ENCODE data around the gene TMEM130. TPM values are rescaled to one million over a fixed set of nuclear protein-coding genes. Genes with fewer than 3 reads are reported as not detected.

The TMEM130 gene, protein sequence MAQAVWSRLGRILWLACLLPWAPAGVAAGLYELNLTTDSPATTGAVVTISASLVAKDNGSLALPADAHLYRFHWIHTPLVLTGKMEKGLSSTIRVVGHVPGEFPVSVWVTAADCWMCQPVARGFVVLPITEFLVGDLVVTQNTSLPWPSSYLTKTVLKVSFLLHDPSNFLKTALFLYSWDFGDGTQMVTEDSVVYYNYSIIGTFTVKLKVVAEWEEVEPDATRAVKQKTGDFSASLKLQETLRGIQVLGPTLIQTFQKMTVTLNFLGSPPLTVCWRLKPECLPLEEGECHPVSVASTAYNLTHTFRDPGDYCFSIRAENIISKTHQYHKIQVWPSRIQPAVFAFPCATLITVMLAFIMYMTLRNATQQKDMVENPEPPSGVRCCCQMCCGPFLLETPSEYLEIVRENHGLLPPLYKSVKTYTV
- under 1 TPM in 2 of 3 donors, not detected in 1; 0.11 to 0.20 TPM for polyA plus RNA-seq

- WGBS, 3 donors = 0 to 1% (median 1%) methylated on average over 27 to 62 of the region's 69 CpGs
- H3K27ac ChIP-seq (ENCODE audit: low read depth, low read length) = no peak within 1 kb of the TSS
Measured at GRCh38 chr7:98869597-98870120, at the start of gene TMEM130. TMEM130 (minus strand) TSS chr7:98870014; CDS start chr7:98869861, 153 bp downstream.

- H3K27ac ChIP-seq (ENCODE audit: low read depth, low read length) = no peak overlapping the region
- 95 to 98% (median 96%) methylated on average over 12 of the region's 12 CpGs for WGBS, 3 donors
Measured at GRCh38 chr7:98917331-98917730, 47.5 kb upstream of the TMEM130 start.

DNA sequence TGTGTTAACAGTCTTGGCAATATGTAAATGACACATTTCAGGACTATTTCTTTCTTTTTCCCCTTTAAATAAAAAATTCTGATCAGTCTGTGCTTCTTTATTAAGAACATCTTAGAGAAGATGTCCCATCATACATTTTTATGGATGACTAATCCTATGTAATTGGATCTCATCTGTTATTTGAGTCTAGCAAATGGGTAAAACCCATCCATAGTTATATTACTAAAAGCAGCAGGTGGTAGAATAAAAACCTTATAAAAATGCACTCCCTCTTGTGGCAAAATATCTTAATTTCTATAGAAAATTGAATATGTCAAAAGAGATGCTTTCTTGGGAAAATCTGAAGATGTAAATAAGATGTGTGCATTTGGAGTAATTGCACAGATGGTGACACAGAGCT is 43.8 kb upstream of the TMEM130 start:
- no peak overlapping the region for H3K27ac ChIP-seq (ENCODE audit: low read depth, low read length)

GRCh38 chr7:98913026-98913425 is 43.2 kb upstream of the TMEM130 start:
- 84 to 91% (median 90%) methylated on average over 8 of the region's 8 CpGs for WGBS, 3 donors
- no peak overlapping the region for H3K27ac ChIP-seq (ENCODE audit: low read depth, low read length)

GRCh38 chr7:98911916-98912315 is 42.1 kb upstream of the TMEM130 start:
- WGBS, 3 donors = 66 to 85% (median 75%) methylated on average over 5 of the region's 5 CpGs
- H3K27ac ChIP-seq (ENCODE audit: low read depth, low read length) = no peak overlapping the region

GRCh38 chr7:98910427-98910826 is 40.6 kb upstream of the TMEM130 start:
- 91 to 96% (median 94%) methylated on average over 3 of the region's 3 CpGs for WGBS, 3 donors
- H3K27ac ChIP-seq (ENCODE audit: low read depth, low read length) = no peak overlapping the region

- WGBS, 3 donors = 81 to 91% (median 87%) methylated on average over 8 of the region's 8 CpGs
- H3K27ac ChIP-seq (ENCODE audit: low read depth, low read length) = no peak overlapping the region
Measured at GRCh38 chr7:98909487-98909886, 39.7 kb upstream of the TMEM130 start.

GRCh38 chr7:98908585-98908984 is 38.8 kb upstream of the TMEM130 start:
- H3K27ac ChIP-seq (ENCODE audit: low read depth, low read length) = no peak overlapping the region
- WGBS, 3 donors = 93 to 96% (median 95%) methylated on average over 19 of the region's 19 CpGs

- 85 to 97% (median 94%) methylated on average over 5 of the region's 5 CpGs for WGBS, 3 donors
- H3K27ac ChIP-seq (ENCODE audit: low read depth, low read length) = no peak overlapping the region
Measured at GRCh38 chr7:98907570-98907969, 37.8 kb upstream of the TMEM130 start.

- WGBS, 3 donors = 93 to 100% (median 94%) methylated on average over 4 of the region's 4 CpGs
Measured at GRCh38 chr7:98903246-98903645, 33.4 kb upstream of the TMEM130 start.

DNA sequence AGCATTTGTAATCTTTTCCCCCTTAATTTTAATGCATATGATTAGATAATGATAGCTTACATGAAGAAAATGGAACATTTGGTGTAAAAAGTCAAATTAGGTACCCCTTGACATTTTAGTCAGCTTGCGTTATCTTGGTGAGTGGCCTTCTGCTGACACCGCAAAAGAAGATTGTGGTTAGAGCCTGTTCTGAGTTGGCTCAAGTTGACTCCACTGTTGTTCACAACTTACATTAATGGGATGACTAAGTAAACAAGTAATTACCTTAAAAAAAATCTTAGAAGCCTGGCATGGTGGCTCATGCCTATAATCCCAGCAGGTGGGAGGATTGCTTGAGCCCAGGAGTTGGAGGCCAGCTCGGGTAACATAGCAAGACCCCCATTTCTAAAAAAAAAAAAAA is 32.7 kb upstream of the TMEM130 start:
- no peak overlapping the region for H3K27ac ChIP-seq (ENCODE audit: low read depth, low read length)
- WGBS, 3 donors = 90 to 94% (median 91%) methylated on average over 3 of the region's 3 CpGs

More at GRCh38 chr7:98903246-98903645, 33.4 kb upstream of the TMEM130 start:
- H3K27ac ChIP-seq (ENCODE audit: low read depth, low read length) = no peak overlapping the region

DNA sequence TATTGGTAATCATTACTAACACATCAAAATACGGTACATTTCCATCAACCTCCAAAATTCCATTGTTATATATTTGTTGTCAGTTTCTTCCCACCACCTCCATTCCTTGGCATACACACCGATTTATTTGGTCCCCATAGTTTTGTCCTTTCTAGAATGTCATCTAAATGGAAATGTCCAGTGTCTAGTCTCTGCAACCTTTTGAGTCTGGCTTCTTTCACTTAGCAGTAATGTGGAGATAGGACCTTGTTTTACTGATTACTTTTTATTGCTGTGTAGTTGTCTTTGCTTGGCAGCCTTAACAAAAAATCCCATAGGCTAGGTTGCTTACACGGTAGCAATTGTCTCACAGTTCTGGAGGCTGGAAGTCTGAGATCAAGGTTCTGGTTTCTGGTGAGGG is 31.0 kb upstream of the TMEM130 start:
- WGBS, 3 donors = 94 to 95% (median 94%) methylated on average over 3 of the region's 3 CpGs
- H3K27ac ChIP-seq (ENCODE audit: low read depth, low read length) = no peak overlapping the region

- WGBS, 3 donors = 92 to 94% (median 93%) methylated on average over 7 of the region's 7 CpGs
- no peak overlapping the region for H3K27ac ChIP-seq (ENCODE audit: low read depth, low read length)
Measured at GRCh38 chr7:98899816-98900215, 30.0 kb upstream of the TMEM130 start.

DNA sequence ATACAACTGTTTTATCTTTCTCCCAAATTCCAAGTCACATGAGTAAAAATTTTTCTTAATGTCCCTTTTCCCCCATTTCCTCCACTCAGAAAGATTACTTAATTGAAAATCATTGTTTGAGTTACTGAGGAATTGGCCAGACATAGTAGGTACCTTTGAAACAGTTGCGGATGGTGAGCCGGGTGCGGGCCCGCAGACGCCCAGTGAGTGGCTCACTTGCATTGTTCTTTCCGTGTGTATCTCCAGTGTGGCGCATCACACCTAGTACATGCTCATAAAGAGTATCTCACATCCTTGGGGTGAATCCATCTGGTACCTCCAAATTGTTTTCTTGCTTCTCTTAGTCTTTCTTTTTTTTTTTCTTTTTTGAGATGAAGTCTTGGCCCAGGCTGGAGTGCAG is 22.8 kb upstream of the TMEM130 start:
- no peak overlapping the region for H3K27ac ChIP-seq (ENCODE audit: low read depth, low read length)
- 97 to 98% (median 98%) methylated on average over 7 of the region's 7 CpGs for WGBS, 3 donors

DNA sequence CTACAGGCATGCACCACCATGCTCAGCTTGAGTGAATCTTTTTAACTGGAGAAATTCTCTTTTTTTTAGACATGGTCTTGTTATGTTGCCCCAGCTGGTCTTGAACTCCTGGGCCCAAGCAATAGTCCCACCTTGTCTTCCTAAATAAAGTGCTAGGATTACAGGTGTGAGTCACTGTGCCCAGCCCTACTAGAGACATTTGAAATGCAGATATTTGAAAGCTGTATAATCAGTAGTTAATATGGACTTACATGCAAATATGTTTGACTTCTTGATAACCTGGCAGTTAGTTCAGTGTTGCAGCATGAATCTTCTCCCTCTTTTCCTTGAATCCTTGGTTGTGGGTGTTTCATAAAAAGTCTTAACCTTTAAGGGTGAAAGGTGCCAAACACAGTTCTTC is 17.2 kb upstream of the TMEM130 start:
- H3K27ac ChIP-seq (ENCODE audit: low read depth, low read length) = no peak overlapping the region

GRCh38 chr7:98884416-98884815 is 14.6 kb upstream of the TMEM130 start:
- no peak overlapping the region for H3K27ac ChIP-seq (ENCODE audit: low read depth, low read length)
- 81 to 91% (median 89%) methylated on average over 4 of the region's 4 CpGs for WGBS, 3 donors

- 80 to 88% (median 85%) methylated on average over 9 of the region's 9 CpGs for WGBS, 3 donors
- H3K27ac ChIP-seq (ENCODE audit: low read depth, low read length) = no peak overlapping the region
Measured at GRCh38 chr7:98881561-98882315, 11.9 kb upstream of the TMEM130 start.

DNA sequence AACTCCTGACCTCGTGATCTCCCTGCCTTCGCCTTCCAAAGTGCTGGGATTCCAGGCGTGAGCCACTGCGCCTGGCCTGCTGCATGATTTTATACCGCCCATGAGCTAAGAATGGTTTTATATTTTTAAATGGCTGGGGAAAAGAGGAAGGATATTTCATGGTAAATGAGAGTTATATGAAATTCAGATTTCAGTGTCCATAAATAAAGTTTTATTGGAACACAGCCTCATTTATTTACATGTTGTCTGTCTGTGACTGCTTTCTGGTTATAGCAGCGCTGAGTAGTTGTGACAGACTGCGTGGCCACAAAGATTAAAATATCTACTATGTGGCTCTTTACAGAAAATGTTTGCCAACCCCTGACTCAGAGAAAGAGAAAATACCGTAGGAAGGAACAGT is 10.7 kb upstream of the TMEM130 start:
- WGBS, 3 donors = 91 to 95% (median 94%) methylated on average over 8 of the region's 8 CpGs
- H3K27ac ChIP-seq (ENCODE audit: low read depth, low read length) = no peak overlapping the region

- no peak overlapping the region for H3K27ac ChIP-seq (ENCODE audit: low read depth, low read length)
- 22 to 62% (median 53%) methylated on average over 9 of the region's 9 CpGs for WGBS, 3 donors
Measured at GRCh38 chr7:98879979-98880315, 10.1 kb upstream of the TMEM130 start.

Measured in adipose tissue (tissue), 3 donors.